ENCODE results near the gene ACSL1.

ACSL1 gene

GRCh38 chr4:184860018-184860779 is 34.4 kb upstream of the ACSL1 start:
- no peaks in the 10 kb centered on the region for H3K27me3 ChIP-seq (ENCODE audit: insufficient read depth, low read length, poor library complexity, severe bottlenecking)
- H3K4me3 ChIP-seq (ENCODE audit: low read length, poor library complexity, severe bottlenecking), result no peak overlapping the region
- no peaks in the 10 kb centered on the region for H3K36me3 ChIP-seq (ENCODE audit: insufficient read depth, low read length)
- H3K9me3 ChIP-seq (ENCODE audit: insufficient read depth, low read depth, low read length), result no peaks in the 10 kb centered on the region
- TF ChIP-seq CTCF (conservative IDR thresholded peaks at IDR 0.05; ENCODE audit: low read length), result no peak
- TF ChIP-seq EZH2phosphoT487 (IDR thresholded peaks at IDR 0.05; ENCODE audit: borderline replicate concordance), result no peak
- no peak overlapping the region for H2AFZ ChIP-seq (ENCODE audit: low read length)
- H3F3A ChIP-seq (ENCODE audit: low read depth), result no peaks in the 10 kb centered on the region
- no peaks in the 10 kb centered on the region for H4K20me1 ChIP-seq (ENCODE audit: insufficient read depth, low read length, poor library complexity, severe bottlenecking)
- H3K9ac ChIP-seq (ENCODE audit: low read depth, low read length, poor library complexity, severe bottlenecking), result no peak overlapping the region
- H3K79me2 ChIP-seq (ENCODE audit: insufficient read depth, low read length), result no peaks in the 10 kb centered on the region
- peaks cover 4% of the 10 kb centered on the region for H3K4me1 ChIP-seq (ENCODE audit: insufficient read depth, low read length, poor library complexity, severe bottlenecking)
- H3K9me2 ChIP-seq (replicated peaks; ENCODE audit: low read depth, low read length), result no peaks in the 10 kb centered on the region
- H3K4me2 ChIP-seq (ENCODE audit: low read depth, low read length, poor library complexity, severe bottlenecking), result no peak overlapping the region

- H2AFZ ChIP-seq (ENCODE audit: low read length), result no peak overlapping the region
- H3K9me3 ChIP-seq (ENCODE audit: insufficient read depth, low read depth, low read length), result no peaks in the 10 kb centered on the region
- TF ChIP-seq EZH2phosphoT487 (IDR thresholded peaks at IDR 0.05; ENCODE audit: borderline replicate concordance), result no peak
- no peak for TF ChIP-seq CTCF (conservative IDR thresholded peaks at IDR 0.05; ENCODE audit: low read length)
- H3K4me1 ChIP-seq (ENCODE audit: insufficient read depth, low read length, poor library complexity, severe bottlenecking), result peaks cover 26% of the 10 kb centered on the region
- no peaks in the 10 kb centered on the region for H4K20me1 ChIP-seq (ENCODE audit: insufficient read depth, low read length, poor library complexity, severe bottlenecking)
- no peak overlapping the region for H3K4me3 ChIP-seq (ENCODE audit: low read length, poor library complexity, severe bottlenecking)
- H3K79me2 ChIP-seq (ENCODE audit: insufficient read depth, low read length), result no peaks in the 10 kb centered on the region
- no peaks in the 10 kb centered on the region for H3K9me2 ChIP-seq (replicated peaks; ENCODE audit: low read depth, low read length)
- no peak overlapping the region for H3K4me2 ChIP-seq (ENCODE audit: low read depth, low read length, poor library complexity, severe bottlenecking)
- no peaks in the 10 kb centered on the region for H3K27me3 ChIP-seq (ENCODE audit: insufficient read depth, low read length, poor library complexity, severe bottlenecking)
- H3F3A ChIP-seq (ENCODE audit: low read depth), result no peaks in the 10 kb centered on the region
- H3K9ac ChIP-seq (ENCODE audit: low read depth, low read length, poor library complexity, severe bottlenecking), result no peak overlapping the region
- no peaks in the 10 kb centered on the region for H3K36me3 ChIP-seq (ENCODE audit: insufficient read depth, low read length)
Observed at GRCh38 chr4:184857441-184858121, 31.8 kb upstream of the ACSL1 start.

- Histone ChIP-seq H3K4me2 (ENCODE audit: low read depth, low read length, poor library complexity, severe bottlenecking) (no peak overlapping the region), H3K9me2 (replicated peaks; ENCODE audit: low read depth, low read length) (no peaks in the 10 kb centered on the region)
Observed at GRCh38 chr4:184856277-184856609, 30.5 kb upstream of the ACSL1 start.

More at GRCh38 chr4:184856277-184856609, 30.5 kb upstream of the ACSL1 start:
- no peaks in the 10 kb centered on the region for H3K36me3 ChIP-seq (ENCODE audit: insufficient read depth, low read length)
- H3F3A ChIP-seq (ENCODE audit: low read depth), result no peaks in the 10 kb centered on the region
- peaks cover 38% of the 10 kb centered on the region for H3K4me1 ChIP-seq (ENCODE audit: insufficient read depth, low read length, poor library complexity, severe bottlenecking)
- no peaks in the 10 kb centered on the region for H3K27me3 ChIP-seq (ENCODE audit: insufficient read depth, low read length, poor library complexity, severe bottlenecking)
- H3K9me3 ChIP-seq (ENCODE audit: insufficient read depth, low read depth, low read length), result no peaks in the 10 kb centered on the region
- no peak overlapping the region for H3K9ac ChIP-seq (ENCODE audit: low read depth, low read length, poor library complexity, severe bottlenecking)
- no peak overlapping the region for H2AFZ ChIP-seq (ENCODE audit: low read length)
- no peak overlapping the region for H3K4me3 ChIP-seq (ENCODE audit: low read length, poor library complexity, severe bottlenecking)
- H3K79me2 ChIP-seq (ENCODE audit: insufficient read depth, low read length), result no peaks in the 10 kb centered on the region
- TF ChIP-seq CTCF (conservative IDR thresholded peaks at IDR 0.05; ENCODE audit: low read length), result no peak
- TF ChIP-seq EZH2phosphoT487 (IDR thresholded peaks at IDR 0.05; ENCODE audit: borderline replicate concordance), result no peak
- H4K20me1 ChIP-seq (ENCODE audit: insufficient read depth, low read length, poor library complexity, severe bottlenecking), result no peaks in the 10 kb centered on the region

Measured in Loucy (cell line).